H7 (cell line): Measurements from ENCODE around the gene NUMB. TPM values are rescaled to one million over a fixed set of nuclear protein-coding genes. Genes with fewer than 3 reads are reported as not detected.

Experiments used
- DNase-seq: peaks from one replicate; pipeline ENCODE4 v3.0.0; 2012
- H3K27me3 ChIP-seq: 2 replicates; pipeline ENCODE4 v1.6.0; 2011; ENCODE audit warnings: mild to moderate bottlenecking, low read length; ENCODE audit not compliant: control insufficient read depth, insufficient read depth
- H3K36me3 ChIP-seq: replicated peaks from 2 replicates; pipeline ENCODE4 v1.5.1; 2011; ENCODE audit warnings: low read length; ENCODE audit not compliant: control insufficient read depth, insufficient read depth
- H3K4me3 ChIP-seq: 2 replicates; pipeline ENCODE4 v1.5.1; 2011; ENCODE audit warnings: low read depth, mild to moderate bottlenecking, control low read depth, low read length, moderate library complexity; ENCODE audit not compliant: insufficient read depth
- total RNA-seq: library from RNA; depleted of rRNA; stranded (reverse); fragments of >200 nt; shearing (Covaris generic); gene quantifications from 2 replicates; pipeline ENCODE4 v1.2.3, GENCODE V29; 2014

Gene NUMB
- total RNA-seq, 1 experiment from 2014 or later, result 15.3 TPM

GRCh38 chr14:73472185-73473114 is 14.1 kb upstream of the NUMB start:
- Histone ChIP-seq H3K36me3 (no peaks in the 10 kb centered on the region), H3K4me3 (no peak overlapping the region), H3K27me3 (no peaks in the 10 kb centered on the region)
- peak; percentile 64 for DNase-seq

GRCh38 chr14:73471582-73472184 is 13.3 kb upstream of the NUMB start:
- Histone ChIP-seq H3K36me3 (no peaks in the 10 kb centered on the region), H3K27me3 (no peaks in the 10 kb centered on the region), H3K4me3 (no peak overlapping the region)
- no peak for DNase-seq

GRCh38 chr14:73468828-73469375 is 10.6 kb upstream of the NUMB start:
- DNase-seq, result no peak
- Histone ChIP-seq H3K27me3 (no peaks in the 10 kb centered on the region), H3K4me3 (no peak overlapping the region), H3K36me3 (no peaks in the 10 kb centered on the region)

- Histone ChIP-seq H3K4me3 (no peak overlapping the region), H3K36me3 (no peaks in the 10 kb centered on the region), H3K27me3 (no peaks in the 10 kb centered on the region)
- DNase-seq, result no peak
Observed at GRCh38 chr14:73467800-73468199, 9.5 kb upstream of the NUMB start.

GRCh38 chr14:73467377-73467776 is 9.0 kb upstream of the NUMB start:
- no peak for DNase-seq
- Histone ChIP-seq H3K27me3 (no peaks in the 10 kb centered on the region), H3K36me3 (no peaks in the 10 kb centered on the region), H3K4me3 (no peak overlapping the region)

- DNase-seq, result no peak
- no peaks in the 10 kb centered on the region for H3K27me3 ChIP-seq
- H3K4me3 ChIP-seq, result no peak overlapping the region
- H3K36me3 ChIP-seq, result no peaks in the 10 kb centered on the region
Observed at GRCh38 chr14:73466861-73467260, 8.5 kb upstream of the NUMB start.

- H3K4me3 ChIP-seq, result no peak overlapping the region
- H3K27me3 ChIP-seq, result no peaks in the 10 kb centered on the region
- no peak for DNase-seq
- no peaks in the 10 kb centered on the region for H3K36me3 ChIP-seq
Observed at GRCh38 chr14:73465823-73466532, 7.6 kb upstream of the NUMB start.

- H3K27me3 ChIP-seq, result no peaks in the 10 kb centered on the region
- H3K4me3 ChIP-seq, result no peak overlapping the region
- no peaks in the 10 kb centered on the region for H3K36me3 ChIP-seq
- DNase-seq, result no peak
Observed at GRCh38 chr14:73463411-73463810, 5.1 kb upstream of the NUMB start.

GRCh38 chr14:73462815-73463214 is 4.5 kb upstream of the NUMB start:
- no peaks in the 10 kb centered on the region for H3K36me3 ChIP-seq
- no peaks in the 10 kb centered on the region for H3K27me3 ChIP-seq
- H3K4me3 ChIP-seq, result no peak overlapping the region
- no peak for DNase-seq

GRCh38 chr14:73462048-73462715 is 3.8 kb upstream of the NUMB start:
- Histone ChIP-seq H3K27me3 (no peaks in the 10 kb centered on the region), H3K36me3 (no peaks in the 10 kb centered on the region), H3K4me3 (no peak overlapping the region)
- no peak for DNase-seq

- no peaks in the 10 kb centered on the region for H3K36me3 ChIP-seq
- no peaks in the 10 kb centered on the region for H3K27me3 ChIP-seq
- H3K4me3 ChIP-seq, result no peak overlapping the region
- DNase-seq, result no peak
Observed at GRCh38 chr14:73461478-73462047, 3.2 kb upstream of the NUMB start.

- DNase-seq, result no peak
Observed at GRCh38 chr14:73460691-73461127, 2.4 kb upstream of the NUMB start.

GRCh38 chr14:73459959-73460358 is 1.6 kb upstream of the NUMB start:
- H3K27me3 ChIP-seq, result no peaks in the 10 kb centered on the region
- no peaks in the 10 kb centered on the region for H3K36me3 ChIP-seq
- DNase-seq, result no peak
- no peak overlapping the region for H3K4me3 ChIP-seq

More at GRCh38 chr14:73460691-73461127, 2.4 kb upstream of the NUMB start:
- H3K27me3 ChIP-seq, result no peaks in the 10 kb centered on the region
- H3K36me3 ChIP-seq, result no peaks in the 10 kb centered on the region
- no peak overlapping the region for H3K4me3 ChIP-seq

GRCh38 chr14:73457924-73458182 is 493 bp downstream of the NUMB start:
- Histone ChIP-seq H3K27me3 (no peaks in the 10 kb centered on the region), H3K4me3 (peak overlapping the region; percentile 78), H3K36me3 (no peaks in the 10 kb centered on the region)
- DNase-seq, result peak; percentile 68
